AML-193 (cell line): ENCODE results near the gene EIF2A.
"Not testable (repeated sequence)": the region's sequence is repeated elsewhere in the genome, so short reads cannot be mapped to it uniquely, and the experiment has no call there.

ENCODE experiments used
- DNase-seq, 2 experiments: peaks; one replicate each; lab custom pipeline; 2025; lab: John Stamatoyannopoulos, UW

The EIF2A gene

DNA sequence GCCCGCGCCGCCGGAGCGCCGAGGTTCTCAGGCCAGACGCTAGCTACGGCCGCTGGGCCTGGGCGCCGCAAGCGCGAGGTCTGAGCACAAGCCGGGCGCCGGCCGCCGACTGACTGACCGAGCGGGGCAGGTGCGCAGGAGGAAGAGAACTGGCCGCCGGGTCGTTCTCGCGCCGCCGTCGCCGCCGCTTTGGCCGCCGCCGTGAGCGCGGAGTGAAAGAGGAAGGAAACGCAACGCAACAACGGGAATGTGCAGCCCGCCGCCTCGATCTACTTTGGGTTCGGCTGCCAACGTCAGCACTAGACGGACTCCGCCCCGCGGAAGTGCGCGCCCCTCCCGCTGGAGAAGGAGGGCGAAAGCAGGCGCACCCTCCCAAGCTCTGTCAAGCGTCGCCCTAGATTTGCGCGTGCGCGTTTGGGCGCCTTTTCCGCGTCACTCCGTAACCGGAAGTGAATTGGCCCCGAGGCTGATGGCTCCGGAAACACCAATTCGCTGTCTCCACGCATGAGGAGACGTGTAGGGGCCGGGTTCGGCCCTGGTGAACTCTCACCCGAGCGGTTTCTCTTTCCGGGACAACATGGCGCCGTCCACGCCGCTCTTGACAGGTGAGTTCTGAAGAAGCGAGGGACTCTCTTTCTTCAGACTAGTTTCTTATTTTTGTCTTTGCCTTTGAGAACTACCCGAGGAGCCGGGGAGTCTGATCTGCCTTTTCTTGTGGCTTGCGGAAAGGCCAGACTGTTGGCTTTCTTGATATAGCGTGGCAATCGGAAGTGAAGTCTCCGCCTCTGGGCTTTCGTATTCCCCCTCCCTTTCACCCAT lies at the start of gene EIF2A, which contains the start of gene SERP1:
Gene EIF2A (plus strand): TSS at position 562 of the 819 bp plus-strand sequence. CDS start 16 bp downstream, at position 578.
Gene SERP1 (minus strand): TSS at position 271 of the 819 bp plus-strand sequence. CDS start 361 bp downstream, outside the sequence.
- peak; percentile 99 for DNase-seq

DNA sequence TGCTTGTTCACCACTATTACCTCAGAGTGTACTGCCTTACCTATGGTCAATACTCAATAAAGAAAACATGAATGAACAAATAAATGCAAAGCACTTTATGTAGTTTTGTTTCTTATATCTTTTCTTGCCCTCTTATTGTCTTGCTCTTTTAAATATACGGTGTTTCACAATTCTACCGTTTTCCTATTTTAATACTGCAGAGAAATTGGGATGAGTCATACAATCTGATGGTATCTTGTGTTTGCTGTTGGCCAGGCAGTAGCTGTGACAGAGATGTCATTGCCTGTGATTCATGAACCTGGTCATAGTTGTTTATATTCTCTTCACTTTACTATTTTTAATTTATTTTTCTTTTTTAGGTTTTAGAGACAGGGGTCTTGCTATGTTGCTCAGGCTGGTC lies 48.6 kb upstream of the EIF2A start:
- peak; percentile 49 to 54 for DNase-seq

DNA sequence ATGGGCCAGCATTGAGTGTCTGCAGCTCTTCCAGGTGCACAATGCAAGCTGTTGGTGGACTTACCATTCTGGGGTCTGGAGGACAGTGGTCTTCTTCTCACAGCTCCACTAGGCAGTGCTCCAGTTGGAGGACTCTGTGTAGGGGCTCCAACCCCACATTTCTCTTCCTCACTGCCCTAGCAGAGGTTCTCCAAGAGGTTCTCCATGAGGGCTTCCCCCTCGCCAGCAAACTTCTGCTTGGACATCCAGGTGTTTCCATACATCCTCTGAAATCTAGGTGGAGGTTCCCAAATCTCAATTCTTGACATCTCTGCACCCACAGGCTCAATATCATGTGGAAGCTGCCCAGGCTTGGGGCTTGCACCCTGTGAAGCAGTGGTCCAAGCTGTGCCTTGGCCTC lies 45.6 kb upstream of the EIF2A start:
- DNase-seq = not testable (repeated sequence)

DNA sequence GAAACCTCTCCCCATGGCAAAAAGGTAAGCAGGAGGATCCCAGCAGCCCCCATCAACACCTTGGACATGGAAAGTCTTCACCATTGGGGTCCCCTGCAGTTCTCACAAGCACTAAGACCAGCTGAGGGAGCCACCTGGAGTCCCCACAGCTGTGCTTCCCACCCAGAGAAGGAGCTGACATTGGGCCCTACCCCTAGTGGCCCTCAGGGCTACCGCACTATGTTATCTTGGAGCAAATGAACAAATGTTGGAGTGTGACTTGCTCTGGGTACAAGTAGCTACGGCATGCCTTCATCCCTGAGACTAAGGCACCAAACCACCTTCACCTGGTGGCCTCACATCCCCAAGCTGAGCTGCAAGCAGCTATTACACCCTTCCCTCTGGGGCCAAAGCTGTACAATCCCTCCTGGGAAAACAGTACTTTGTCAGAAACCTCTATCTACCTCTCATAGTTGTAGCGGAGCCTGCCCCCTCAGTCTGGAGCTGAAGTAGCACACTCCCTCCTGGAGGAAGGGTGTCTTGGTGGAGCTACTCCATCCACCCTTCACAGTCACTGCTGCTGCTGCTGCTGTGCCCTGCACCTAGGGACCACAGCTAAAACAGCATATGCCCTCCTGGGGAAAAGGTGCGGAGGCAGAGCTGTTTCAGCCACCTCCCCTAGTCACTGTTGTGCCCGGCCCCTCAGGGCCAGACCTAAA lies 43.0 kb upstream of the EIF2A start:
- no peak for DNase-seq

DNA sequence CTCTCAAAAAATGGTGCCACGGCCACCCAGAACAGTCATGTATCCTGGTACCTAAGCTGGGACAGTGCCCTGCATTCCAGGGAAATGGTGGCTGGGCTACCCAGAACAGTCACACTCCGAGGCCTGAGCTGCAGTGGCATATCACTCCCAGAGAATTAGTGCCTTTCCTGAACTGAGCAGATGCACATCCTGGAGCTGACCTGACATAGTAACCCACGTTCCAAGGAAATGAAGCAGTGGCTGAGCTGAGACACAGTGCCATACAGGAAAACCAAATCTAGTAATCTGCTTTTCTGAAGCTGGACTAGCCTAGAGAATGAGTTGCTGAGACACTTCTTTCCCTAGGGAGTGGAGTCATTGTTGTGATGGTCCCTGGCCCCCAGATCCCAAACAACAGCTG lies 42.1 kb upstream of the EIF2A start:
- no peak for DNase-seq

DNA sequence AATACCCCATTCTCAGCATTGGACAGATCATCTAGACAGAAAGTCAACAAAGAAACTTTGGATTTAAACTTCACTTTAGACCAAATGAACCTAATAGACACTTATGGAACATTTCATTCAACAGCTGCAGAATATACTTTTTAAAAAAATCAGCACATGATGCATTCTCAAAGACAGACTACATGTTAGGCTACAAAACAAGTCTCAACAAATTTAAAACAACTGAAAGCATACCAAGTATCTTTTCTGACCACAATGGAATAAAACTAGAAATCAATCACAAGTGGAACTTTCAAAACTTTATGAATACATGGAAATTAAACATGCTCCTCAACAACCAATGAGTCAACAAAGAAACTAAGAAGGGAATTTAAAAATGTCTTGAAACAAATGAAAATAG lies 38.2 kb upstream of the EIF2A start:
- no peak for DNase-seq

DNA sequence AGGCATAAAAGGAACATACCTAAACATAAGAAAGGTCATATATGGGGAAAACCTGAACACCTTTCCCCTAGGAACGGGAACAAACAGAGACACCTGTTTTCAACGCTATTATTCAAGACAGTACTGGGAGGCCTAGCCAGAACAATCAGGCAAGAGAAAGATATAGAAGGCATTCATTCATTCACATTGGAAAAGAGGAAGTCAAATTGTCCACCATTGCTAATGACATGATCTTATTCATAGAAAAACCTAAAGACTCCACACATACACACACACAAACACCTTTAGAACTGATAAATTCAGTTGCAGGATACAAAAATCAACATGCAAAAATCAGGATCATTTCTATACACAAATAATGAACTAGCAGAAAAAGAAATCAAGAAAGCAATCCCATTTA lies 36.8 kb upstream of the EIF2A start:
- no peak for DNase-seq

DNA sequence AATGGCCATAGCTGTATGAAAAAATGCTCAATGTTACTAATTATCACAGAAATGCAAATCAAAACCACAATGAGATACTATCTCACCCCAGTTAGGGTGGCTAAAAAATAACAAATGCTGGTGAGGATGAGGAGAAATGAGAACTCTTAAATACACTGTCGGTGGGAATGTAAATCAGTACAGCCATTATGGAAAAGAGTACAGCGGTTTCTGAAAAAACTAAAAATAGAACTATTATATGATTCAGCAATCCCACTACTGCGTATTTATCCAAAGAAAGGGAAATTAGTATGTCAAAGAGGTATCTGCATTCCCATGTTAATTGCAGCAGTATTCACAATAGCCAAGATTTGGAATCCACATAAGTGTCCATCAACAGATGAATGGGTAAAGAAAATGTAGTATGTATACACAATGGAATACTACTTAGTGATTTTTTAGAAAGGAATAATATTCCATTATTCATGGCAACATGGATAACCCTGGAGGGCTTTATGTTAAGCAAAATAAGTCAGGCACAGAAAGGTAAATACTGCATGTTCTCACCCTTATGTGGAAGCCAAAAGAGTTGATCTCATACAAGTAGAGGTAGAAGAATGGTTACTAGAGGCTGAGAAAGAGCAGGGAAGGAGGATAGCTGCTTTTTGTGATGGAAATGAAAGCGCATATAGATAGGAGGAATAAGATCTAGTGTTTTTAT lies 35.3 kb upstream of the EIF2A start:
- DNase-seq = no peak

DNA sequence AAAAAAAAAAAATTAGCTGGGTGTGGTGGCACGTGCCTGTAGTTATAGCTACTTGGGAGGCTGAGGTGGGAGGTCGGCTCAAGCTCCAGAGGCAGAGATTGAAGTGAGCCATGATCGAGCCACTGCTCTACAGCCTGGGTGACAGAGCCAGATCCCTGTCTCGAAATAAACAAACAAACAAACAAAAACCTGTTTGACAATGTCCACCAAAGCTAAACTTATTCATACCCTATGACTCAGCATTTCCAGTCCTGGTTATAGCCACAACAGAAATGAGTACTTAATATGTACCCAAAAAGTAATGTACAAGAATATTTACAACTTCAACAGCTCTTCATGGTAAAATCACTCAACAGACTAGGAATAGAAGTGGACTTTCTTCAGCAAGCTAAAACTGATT lies 31.4 kb upstream of the EIF2A start:
- DNase-seq = no peak

DNA sequence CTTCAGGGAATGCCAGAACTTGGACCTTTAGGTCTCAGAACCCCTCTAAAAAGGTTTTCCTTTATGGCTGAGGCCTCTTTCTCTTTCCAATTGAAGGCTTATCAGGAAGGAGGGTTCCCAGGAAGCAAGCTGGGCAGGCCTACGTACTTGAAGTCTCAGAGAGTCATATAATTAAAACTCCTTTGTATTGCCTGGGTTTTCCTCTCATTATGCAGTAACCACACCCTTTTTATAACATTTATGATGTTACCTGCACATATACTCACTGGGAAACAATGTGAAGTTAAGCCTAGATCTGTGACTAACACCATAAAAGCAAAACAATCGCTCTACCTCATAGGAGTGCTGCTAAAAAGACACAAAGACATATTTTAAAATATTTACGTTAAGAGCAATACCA lies 27.6 kb upstream of the EIF2A start:
- DNase-seq = no peak

DNA sequence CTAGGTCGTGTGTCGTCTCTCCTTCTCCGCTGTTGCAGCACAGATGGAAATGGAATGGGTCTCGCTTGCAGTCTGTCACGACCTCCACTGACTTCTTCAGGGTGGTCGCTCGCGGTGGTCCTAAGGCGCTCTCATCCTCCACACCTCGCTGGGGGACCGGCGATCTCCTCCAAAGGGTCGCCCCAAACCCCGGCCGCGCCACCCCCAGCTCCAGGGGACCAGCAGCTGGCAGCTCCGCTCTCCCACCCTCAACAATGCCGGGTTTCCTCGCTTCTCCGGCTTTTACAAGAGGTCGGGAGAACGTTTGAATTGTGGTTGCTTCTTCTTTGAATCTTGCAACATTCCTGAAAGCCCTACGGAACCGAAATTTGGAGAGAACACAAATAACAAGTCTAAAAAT lies 26.2 kb upstream of the EIF2A start:
- DNase-seq = no peak

DNA sequence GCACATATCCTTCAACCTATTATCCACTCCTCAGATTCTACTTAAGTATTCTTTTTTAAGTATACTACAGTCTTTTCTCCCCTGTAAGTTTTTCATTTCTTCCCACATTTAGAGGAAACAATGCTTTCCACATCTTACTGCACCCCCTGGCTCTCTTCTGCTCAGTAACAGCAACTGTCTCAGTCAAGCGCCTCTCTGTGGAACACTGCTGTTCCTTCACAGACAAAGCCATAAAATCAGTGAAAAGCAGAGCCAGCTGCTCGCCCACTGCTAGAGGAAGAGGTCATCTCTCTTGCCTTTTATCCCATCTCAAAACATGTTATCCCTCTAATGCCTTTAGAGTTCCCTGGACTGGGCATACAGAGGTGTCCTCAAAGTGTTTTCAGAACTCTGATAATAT lies 25.1 kb upstream of the EIF2A start:
- DNase-seq = no peak

DNA sequence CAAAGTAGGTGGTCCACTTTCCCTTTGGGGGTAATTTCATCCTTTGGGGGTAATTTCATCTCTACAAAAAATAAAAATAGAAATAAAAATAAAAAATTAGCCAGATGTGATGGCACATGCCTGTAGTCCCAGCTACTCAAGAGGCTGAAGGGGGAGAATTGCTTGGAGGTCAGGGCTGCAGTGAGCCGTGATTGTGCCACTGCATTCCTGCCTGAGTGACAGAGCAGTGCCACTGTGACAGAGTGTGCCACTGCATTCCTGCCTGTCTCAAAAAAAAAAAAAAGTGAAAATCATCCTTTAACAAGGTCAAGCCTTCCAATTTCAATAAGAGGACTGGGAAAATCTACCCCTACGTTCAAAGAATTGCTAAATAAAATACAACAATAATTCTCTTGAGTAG lies 23.0 kb upstream of the EIF2A start:
- DNase-seq = no peak

DNA sequence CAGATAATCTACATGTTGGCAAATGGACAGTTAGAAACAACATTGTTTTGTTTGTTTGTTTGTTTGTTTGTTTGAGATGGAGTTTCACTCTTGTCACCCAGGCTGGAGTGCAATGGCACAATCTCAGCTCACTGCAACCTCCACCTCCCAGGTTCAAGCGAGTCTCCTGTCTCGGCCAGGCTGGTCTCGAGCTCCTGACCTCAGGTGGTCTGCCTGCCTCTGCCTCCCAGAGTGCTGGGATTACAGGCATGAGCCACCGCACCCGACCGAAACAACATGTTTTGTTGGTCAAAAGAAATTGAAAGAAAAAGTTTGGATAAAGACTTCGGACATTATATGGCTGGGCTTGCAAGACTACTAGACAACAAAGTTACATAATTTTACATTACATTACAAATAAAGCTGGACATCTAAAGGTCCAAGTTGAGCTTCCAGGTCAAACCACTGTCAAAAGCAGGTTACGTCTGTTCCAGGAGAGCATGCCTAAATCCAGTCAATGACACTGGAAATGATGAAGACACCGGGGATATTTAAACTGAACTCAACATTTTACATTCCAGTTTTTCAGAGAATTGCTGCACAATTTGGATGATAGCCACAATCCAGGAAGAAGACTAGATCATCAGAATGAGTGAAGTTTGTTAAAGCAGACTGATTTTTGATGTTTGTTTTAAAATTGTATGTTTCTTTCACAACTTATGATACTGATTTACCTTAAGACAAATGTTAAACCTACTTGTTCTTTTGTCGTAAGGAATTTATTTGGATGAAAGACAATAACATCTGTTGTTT lies 18.9 kb upstream of the EIF2A start:
- no peak for DNase-seq

DNA sequence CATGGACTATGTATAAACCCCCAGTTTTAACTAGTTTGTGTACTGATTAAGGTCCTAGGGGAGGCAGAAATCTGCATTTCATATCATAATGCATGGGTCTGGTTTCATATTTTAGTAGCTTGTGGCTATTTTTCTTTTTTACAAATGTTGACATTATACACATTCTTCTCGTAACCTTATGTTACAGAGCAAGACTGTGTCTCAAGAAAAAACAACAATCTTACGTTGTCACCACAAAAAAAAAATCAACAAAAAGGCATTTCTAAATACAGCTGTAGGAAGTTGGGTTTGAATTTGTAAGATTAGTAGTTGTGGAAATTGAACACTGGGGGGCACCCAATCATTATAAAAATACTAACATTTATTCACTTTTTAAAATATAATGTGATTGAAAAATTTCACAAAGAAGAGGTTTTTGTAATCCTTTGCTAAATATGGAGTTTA lies 18.2 kb upstream of the EIF2A start:
- peak; percentile 62 to 74 for DNase-seq

DNA sequence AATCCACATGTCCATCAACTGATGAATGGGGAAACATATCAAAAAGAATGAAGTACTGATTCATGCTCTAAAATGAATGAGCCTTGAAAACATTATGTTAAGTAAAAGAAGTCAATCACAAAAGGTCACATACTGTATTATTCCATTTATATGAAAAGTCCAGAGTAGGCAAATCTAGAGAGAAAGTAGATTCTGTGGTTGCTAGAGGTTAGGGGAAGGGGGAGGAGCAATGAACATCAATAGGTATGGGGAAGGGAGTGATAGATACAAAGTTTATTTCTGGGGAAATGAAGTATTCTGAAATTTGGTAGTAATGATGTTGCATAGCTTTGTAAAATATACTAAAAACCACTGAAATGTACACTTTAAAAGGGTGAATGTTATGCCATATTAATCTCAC lies 14.8 kb upstream of the EIF2A start:
- no peak for DNase-seq

DNA sequence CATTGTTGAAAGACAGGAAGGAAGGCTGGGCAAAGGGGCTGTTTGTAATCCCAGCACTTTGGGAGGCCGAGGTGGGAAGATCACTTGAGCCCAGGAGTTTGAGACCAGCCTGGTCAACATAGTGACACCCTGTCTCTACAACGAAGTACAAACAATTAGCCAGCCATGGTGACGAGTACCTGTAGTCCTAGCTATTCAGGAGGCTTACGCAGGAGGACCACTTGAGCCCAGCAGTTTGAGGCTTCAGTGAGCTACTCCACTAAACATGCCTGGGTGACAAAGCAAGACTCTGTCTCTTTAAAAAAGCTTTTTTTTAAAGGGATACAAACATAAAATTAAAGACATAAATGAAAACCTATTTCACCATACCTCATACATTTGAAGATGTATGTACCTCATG lies 11.4 kb upstream of the EIF2A start:
- DNase-seq = no peak

DNA sequence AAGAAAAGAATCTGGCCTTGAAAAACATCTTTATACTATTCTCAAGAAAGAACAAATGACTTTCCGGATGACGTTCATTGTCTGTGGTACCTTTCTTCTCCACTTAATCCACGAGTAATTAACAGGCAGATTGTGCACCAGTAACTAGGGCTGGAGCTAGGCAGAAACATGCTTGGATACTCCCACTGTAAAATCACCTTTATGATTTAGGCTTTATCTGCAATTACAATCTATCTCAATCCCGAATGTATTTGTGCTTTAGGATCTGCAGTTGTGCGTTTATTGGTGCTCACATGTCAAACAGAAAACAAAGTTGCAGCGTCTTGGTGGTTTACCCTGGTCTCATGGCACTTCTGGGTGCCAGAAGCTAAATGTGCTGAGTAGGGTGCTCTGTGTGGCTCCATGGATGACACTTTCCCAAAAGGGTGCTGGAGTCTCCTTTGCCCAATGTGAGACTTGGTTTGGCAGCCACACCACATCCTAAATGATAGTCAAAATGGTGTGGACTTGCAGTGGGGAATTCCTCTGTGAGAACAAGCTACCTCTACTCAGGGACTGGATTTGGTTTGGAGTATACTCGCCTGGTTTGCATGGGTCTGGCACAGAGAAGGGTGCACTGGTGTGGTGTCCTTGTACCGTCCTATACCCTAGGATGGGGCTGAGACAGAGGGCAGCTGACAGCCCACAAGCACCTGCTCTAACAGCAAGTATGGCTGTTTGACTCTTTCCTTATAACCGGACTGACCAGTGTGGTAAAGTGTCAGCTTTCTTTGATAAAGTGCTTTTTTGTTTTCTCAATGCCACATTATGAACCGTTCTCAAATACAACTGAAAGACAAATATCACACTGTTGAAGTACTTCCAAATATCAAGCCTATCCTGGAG lies 8.0 kb upstream of the EIF2A start:
- DNase-seq = no peak

DNA sequence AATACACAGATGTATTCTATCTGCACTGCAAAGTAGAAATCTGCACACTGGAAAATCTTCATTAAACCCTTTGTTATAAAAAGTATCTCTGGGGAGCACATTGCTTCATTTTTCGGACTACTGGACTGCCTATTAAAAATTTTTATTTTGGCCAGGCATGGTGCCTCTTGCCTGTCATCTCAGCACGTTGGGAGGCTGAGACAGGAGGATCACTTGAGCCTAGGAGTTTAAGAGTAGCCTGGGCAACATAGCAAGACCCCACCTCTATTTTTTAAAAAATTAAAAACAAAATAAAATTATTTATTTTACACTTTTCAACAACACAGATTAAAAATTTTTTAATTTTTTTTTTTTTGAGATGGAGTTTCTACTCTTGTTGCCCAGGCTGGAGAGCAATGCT lies 6.3 kb upstream of the EIF2A start:
- no peak for DNase-seq

DNA sequence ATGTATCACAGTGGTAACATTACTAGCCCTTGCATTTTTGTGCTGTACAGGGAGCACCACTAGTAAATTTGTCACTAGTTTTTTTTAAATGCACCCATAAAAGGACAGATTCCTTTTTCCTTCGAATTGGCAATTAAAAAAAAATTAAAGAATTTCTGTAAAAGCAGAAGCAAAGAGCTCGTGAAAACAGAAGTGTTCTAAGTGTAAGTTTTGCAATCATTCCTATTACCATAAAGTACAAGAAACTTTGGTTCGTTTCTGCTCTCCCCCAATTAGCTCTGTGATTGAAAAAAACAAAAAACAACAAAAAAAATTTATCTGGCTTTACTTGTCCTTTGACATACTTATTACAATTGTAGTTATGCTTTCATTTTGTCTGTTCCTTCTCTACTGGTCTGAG lies 5.6 kb upstream of the EIF2A start:
- peak; percentile 85 to 87 for DNase-seq

DNA sequence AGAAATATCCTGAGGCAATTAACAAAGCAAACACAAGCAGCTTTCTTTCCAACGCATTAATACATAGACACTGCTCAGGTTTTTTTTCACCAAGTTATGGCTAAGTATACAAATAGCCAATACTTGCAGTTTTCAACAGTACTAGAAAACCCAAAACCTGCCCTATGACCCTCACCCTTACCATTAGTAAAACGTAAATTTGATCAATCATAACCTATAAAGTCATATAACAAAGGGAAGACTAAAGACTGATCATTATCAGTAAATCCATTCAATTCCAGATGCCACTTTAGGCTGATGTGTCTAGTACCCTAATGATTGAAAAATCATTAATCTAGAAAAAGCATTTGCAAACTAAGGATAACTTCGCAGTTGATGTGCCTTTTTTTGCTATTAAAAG lies 3.5 kb upstream of the EIF2A start:
- no peak for DNase-seq
